ENCODE results near the gene ARVCF. TPM values are rescaled to one million over a fixed set of nuclear protein-coding genes. Genes with fewer than 3 reads are reported as not detected.
A peak's percentile ranks its signal among the peaks of the same experiment; 100 is the strongest.

The ARVCF gene
- total RNA-seq, 1 donor from 2014 or later = 25.4 TPM

GRCh38 chr22:20063271-20064139 lies 46.9 kb upstream of the ARVCF start:
- Histone ChIP-seq H3K4me3 (no peak overlapping the region), H3K27ac (replicated peaks) (no peak overlapping the region), H3K4me1 (peaks cover 14% of the 10 kb centered on the region), H3K27me3 (ENCODE audit: low read depth) (no peaks in the 10 kb centered on the region), H3K9me3 (replicated peaks) (no peaks in the 10 kb centered on the region), H3K36me3 (peaks cover 52% of the 10 kb centered on the region)
- no peak for DNase-seq
- TF ChIP-seq, protein P1, sequence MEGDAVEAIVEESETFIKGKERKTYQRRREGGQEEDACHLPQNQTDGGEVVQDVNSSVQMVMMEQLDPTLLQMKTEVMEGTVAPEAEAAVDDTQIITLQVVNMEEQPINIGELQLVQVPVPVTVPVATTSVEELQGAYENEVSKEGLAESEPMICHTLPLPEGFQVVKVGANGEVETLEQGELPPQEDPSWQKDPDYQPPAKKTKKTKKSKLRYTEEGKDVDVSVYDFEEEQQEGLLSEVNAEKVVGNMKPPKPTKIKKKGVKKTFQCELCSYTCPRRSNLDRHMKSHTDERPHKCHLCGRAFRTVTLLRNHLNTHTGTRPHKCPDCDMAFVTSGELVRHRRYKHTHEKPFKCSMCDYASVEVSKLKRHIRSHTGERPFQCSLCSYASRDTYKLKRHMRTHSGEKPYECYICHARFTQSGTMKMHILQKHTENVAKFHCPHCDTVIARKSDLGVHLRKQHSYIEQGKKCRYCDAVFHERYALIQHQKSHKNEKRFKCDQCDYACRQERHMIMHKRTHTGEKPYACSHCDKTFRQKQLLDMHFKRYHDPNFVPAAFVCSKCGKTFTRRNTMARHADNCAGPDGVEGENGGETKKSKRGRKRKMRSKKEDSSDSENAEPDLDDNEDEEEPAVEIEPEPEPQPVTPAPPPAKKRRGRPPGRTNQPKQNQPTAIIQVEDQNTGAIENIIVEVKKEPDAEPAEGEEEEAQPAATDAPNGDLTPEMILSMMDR (IDR thresholded peaks at IDR 0.05; ENCODE audit: borderline replicate concordance) = no peak
- intact Hi-C loops (cut with micrococcal nuclease) = no loop called here

DNA sequence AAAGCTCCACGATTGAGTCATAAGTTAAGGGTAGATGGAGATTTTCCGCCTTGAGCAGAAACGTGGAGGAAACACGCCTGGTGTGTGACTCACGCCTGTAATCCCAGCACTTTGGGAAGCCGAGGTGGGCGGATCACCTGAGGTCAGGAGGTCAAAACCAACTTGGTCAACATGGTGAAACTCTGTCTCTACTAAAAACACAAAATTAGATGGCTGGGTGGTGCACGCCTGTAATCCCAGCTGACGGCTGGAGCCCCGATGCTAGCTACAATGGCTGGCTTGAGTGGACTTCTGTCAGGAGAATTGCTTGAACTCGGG lies 46.1 kb upstream of the ARVCF start:
- Histone ChIP-seq H3K36me3 (peaks cover 58% of the 10 kb centered on the region), H3K27me3 (ENCODE audit: low read depth) (no peaks in the 10 kb centered on the region), H3K9me3 (replicated peaks) (no peaks in the 10 kb centered on the region), H3K4me1 (peaks cover 14% of the 10 kb centered on the region), H3K4me3 (no peak overlapping the region), H3K27ac (replicated peaks) (no peak overlapping the region)
- intact Hi-C loops (cut with micrococcal nuclease) = no loop called here
- TF ChIP-seq, protein P1 (IDR thresholded peaks at IDR 0.05; ENCODE audit: borderline replicate concordance) = no peak
- DNase-seq = no peak

DNA sequence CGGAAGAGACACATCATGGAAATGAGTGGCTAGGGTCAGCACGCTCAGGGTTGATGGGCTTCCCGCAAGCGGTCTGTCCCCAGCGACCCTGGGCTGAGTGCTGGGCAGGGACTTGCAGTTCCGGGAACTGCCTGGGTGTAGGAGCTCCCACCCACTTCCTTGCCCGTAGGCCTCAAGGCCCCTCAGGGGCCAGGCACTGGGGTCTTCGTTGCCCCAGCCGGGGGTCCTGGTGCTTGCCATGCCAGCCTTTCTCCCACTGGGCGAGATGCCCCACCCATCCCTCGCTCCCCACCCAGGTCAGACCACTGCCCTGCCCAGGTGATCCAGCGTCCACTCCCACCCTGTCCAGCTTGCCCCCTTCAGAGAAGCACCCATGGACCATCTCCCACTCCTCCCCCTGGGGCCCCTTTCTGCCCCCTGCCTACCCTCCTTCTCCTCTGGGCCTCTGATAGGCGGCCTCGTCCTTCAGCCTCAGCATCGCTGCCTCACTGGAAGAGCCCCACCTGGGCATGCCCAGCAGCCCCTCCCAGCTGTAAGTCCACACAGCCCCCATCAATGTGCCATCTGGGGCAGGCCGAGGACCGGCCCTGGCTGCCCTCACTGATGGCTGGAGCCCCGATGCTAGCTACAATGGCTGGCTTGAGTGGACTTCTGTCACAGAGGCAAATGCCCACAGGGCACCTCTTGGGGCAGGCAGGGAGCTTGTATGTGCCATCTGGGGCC lies 45.6 kb upstream of the ARVCF start:
- H3K27me3 ChIP-seq (ENCODE audit: low read depth) = no peaks in the 10 kb centered on the region
- TF ChIP-seq, protein P1 (IDR thresholded peaks at IDR 0.05; ENCODE audit: borderline replicate concordance) = no peak
- H3K36me3 ChIP-seq = peaks cover 64% of the 10 kb centered on the region
- H3K9me3 ChIP-seq (replicated peaks) = no peaks in the 10 kb centered on the region
- intact Hi-C loops (cut with micrococcal nuclease) = no loop called here
- H3K27ac ChIP-seq (replicated peaks) = peak overlapping the region; percentile 60
- no peak for DNase-seq
- no peak overlapping the region for H3K4me3 ChIP-seq
- H3K4me1 ChIP-seq = peaks cover 14% of the 10 kb centered on the region

DNA sequence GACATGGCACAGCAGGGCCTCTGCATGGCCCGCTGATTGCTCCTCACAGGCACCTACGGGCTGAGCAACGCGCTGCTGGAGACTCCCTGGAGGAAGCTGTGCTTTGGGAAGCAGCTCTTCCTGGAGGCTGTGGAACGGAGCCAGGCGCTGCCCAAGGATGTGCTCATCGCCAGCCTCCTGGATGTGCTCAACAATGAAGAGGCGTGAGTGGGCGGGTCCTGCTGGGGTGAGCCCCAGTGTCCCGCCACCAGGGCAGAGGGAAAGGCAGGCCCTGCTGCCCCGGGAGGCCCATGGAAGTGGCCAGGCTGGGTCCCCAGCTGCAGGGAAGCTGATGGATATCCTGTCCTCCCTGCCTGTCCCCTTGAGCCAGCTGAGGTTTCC lies 44.8 kb upstream of the ARVCF start:
- no peak for DNase-seq
- peaks cover 71% of the 10 kb centered on the region for H3K36me3 ChIP-seq
- intact Hi-C loops (cut with micrococcal nuclease) = no loop called here
- H3K4me1 ChIP-seq = peaks cover 14% of the 10 kb centered on the region
- TF ChIP-seq, protein P1 (IDR thresholded peaks at IDR 0.05; ENCODE audit: borderline replicate concordance) = no peak
- no peak overlapping the region for H3K4me3 ChIP-seq
- no peaks in the 10 kb centered on the region for H3K27me3 ChIP-seq (ENCODE audit: low read depth)
- peak overlapping the region; percentile 60 for H3K27ac ChIP-seq (replicated peaks)
- no peaks in the 10 kb centered on the region for H3K9me3 ChIP-seq (replicated peaks)

GRCh38 chr22:20060700-20061480 lies 44.3 kb upstream of the ARVCF start:
- Histone ChIP-seq H3K4me3 (no peak overlapping the region), H3K27ac (replicated peaks) (peak overlapping the region; percentile 60), H3K27me3 (ENCODE audit: low read depth) (no peaks in the 10 kb centered on the region), H3K4me1 (peaks cover 14% of the 10 kb centered on the region), H3K36me3 (peaks cover 73% of the 10 kb centered on the region), H3K9me3 (replicated peaks) (no peaks in the 10 kb centered on the region)
- no peak for DNase-seq
- TF ChIP-seq, protein P1 (IDR thresholded peaks at IDR 0.05; ENCODE audit: borderline replicate concordance) = peak; percentile 2
- intact Hi-C loops (cut with micrococcal nuclease) = no loop called here
